ENCODE results near the gene GIT1. TPM values are rescaled to one million over a fixed set of nuclear protein-coding genes. Genes with fewer than 3 reads are reported as not detected.

Gene GIT1
- total and polyA plus RNA-seq, 9 of the 15 experiments (the other 6 are each of a cell fraction or from before 2014, with no cell fraction given): 0.35 to 35.3 (median 17.1) TPM

- Histone ChIP-seq H2AFZ (ENCODE audit: low read depth, low read length) (no peak overlapping the region), H3K4me1 (replicated peaks in 1 of 2; ENCODE audit: control insufficient read depth in 2 of 2, insufficient read depth in 2 of 2, low read length in 2 of 2) (peaks cover 31 to 64% of the 10 kb centered on the region in 2 experiments), H3K36me3 (ENCODE audit: control insufficient read depth, insufficient read depth, low read length) (peaks cover 10% of the 10 kb centered on the region; the same call in 1 of the 3 replicates), H3K27ac (ENCODE audit: extremely low read depth, low read depth, low read length) (no peak overlapping the region), H3K79me2 (ENCODE audit: control insufficient read depth, insufficient read depth, low read length) (peaks cover 24% of the 10 kb centered on the region), H3K9ac (ENCODE audit: insufficient read depth in 1 of 2, low read depth in 2 of 2, low read length in 2 of 2) (peak overlapping the region in 1 of 2 experiments; percentile 60; a peak in 2 of 4 replicates), H3K4me2 (ENCODE audit: insufficient read depth, low read length) (no peak overlapping the region), H4K20me1 (replicated peaks; ENCODE audit: control insufficient read depth, insufficient read depth, low read length) (no peaks in the 10 kb centered on the region; the same call in 1 of the 2 replicates), H3K9me1 (ENCODE audit: control insufficient read depth, insufficient read depth, low read length) (peaks cover 2% of the 10 kb centered on the region), H3K9me3 (replicated peaks; ENCODE audit: control insufficient read depth, insufficient read depth, low read depth, low read length) (no peaks in the 10 kb centered on the region), H3K4me3 (no peak overlapping the region), H3K27me3 (ENCODE audit: control insufficient read depth in 2 of 2, insufficient read depth in 2 of 2, low read length in 2 of 2) (no peaks in the 10 kb centered on the region)
- ATAC-seq (no peak), DNase-seq (ENCODE audit: extremely low read depth in 1 of 4, low spot score in 3 of 4) (no peak), FAIRE-seq (no peak)
- TSS peak; percentile 35 for BruUV-seq (replicated peaks)
- 74% methylated on average over 7 of the region's 9 CpGs for WGBS (ENCODE audit: insufficient coverage, low coverage, missing lambda C conversion rate)
- POLR2A ChIA-PET: interaction anchor here (0.6 to 3.8 kb wide), 4 partner anchors 10 to 42 kb away, joined by 3 to 25 read pairs (median 4); no protein-coding TSS in a partner anchor
- in situ Hi-C loops (cut with MboI): no loop called here
- CTCF ChIA-PET (ENCODE audit: low intra/inter-chr PET ratio): no interaction called here
- intact Hi-C loops (cut with micrococcal nuclease): no loop called here
- TF ChIP-seq ZNF384 (IDR thresholded peaks at IDR 0.05; ENCODE audit: low read depth, low read length) (no peak), ZNF592 (IDR thresholded peaks at IDR 0.05) (no peak), TEAD2 (tag; IDR thresholded peaks at IDR 0.05) (no peak), MTA3 (IDR thresholded peaks at IDR 0.05; ENCODE audit: borderline replicate concordance) (no peak), HMG20B (CRISPR knock-in tag; IDR thresholded peaks at IDR 0.05) (no peak), POLR3A (IDR thresholded peaks at IDR 0.05; ENCODE audit: borderline replicate concordance, extremely low read depth, insufficient read depth, insufficient read length) (no peak), RFX5 (IDR thresholded peaks at IDR 0.05; ENCODE audit: low read depth, low read length) (no peak), KLF10 (CRISPR knock-in tag; IDR thresholded peaks at IDR 0.05) (no peak), THRAP3 (IDR thresholded peaks at IDR 0.05; ENCODE audit: borderline replicate concordance) (no peak)
Measured at GRCh38 chr17:29586676-29587469, 2.6 kb downstream of the GIT1 start.

Data from K562 (cell line).